Keratinocyte (primary cell): ENCODE measurements around the gene KRTAP22-2. TPM values are rescaled to one million over a fixed set of nuclear protein-coding genes. Genes with fewer than 3 reads are reported as not detected.

Experiments
- DNase-seq: peaks from one replicate; pipeline ENCODE4 v3.0.0-alpha.2; 2011; ENCODE audit warnings: low read depth, missing footprints, low spot score
- FAIRE-seq: peaks from 2 replicates; lab custom pipeline; 2011; peaks lifted over from hg19 to GRCh38; lab: Jason Lieb, UNC
- H2AFZ ChIP-seq: 2 replicates; pipeline ENCODE4 v1.6.0; 2012; ENCODE audit warnings: low read length, control low read depth, inconsistent platforms; ENCODE audit not compliant: control insufficient read depth
- H3K27ac ChIP-seq: 2 replicates; pipeline ENCODE4 v1.5.1; 2011; ENCODE audit warnings: low read length; ENCODE audit not compliant: control insufficient read depth, insufficient read depth
- H3K27me3 ChIP-seq: 3 replicates; pipeline ENCODE4 v1.6.0; 2011; ENCODE audit warnings: low read length; ENCODE audit not compliant: control insufficient read depth, insufficient read depth; ENCODE audit errors: extremely low read depth
- H3K36me3 ChIP-seq, 2 experiments: 2 replicates in 1 of 2; 3 replicates in 1 of 2; pipeline ENCODE4 v1.5.1; 2011; ENCODE audit warnings: low read length in 2 of 2, mild to moderate bottlenecking in 1 of 2; ENCODE audit not compliant: control insufficient read depth in 2 of 2, insufficient read depth in 2 of 2; ENCODE audit errors: extremely low read depth in 1 of 2
- H3K4me1 ChIP-seq: 3 replicates; pipeline ENCODE4 v1.5.1; 2011; ENCODE audit warnings: low read length; ENCODE audit not compliant: control insufficient read depth, insufficient read depth; ENCODE audit errors: extremely low read depth
- H3K4me2 ChIP-seq: 3 replicates; pipeline ENCODE4 v1.6.0; 2011; ENCODE audit warnings: low read depth, low read length; ENCODE audit not compliant: control insufficient read depth, insufficient read depth; ENCODE audit errors: extremely low read depth
- H3K4me3 ChIP-seq, 3 experiments: fragments of 200-600 bp in 1 of 3; sonication (generic) in 1 of 3; 2 replicates in 2 of 3; 3 replicates in 1 of 3; pipeline ENCODE4 v1.5.1; 2011 to 2016; ENCODE audit warnings: low read length in 3 of 3, mild to moderate bottlenecking in 3 of 3, control low read depth in 2 of 3, inconsistent platforms in 1 of 3, low read depth in 1 of 3, mixed read lengths in 1 of 3, mixed run types in 1 of 3, moderate library complexity in 1 of 3; ENCODE audit not compliant: control insufficient read depth in 2 of 3, insufficient read depth in 2 of 3; ENCODE audit errors: extremely low read depth in 1 of 3
- H3K79me2 ChIP-seq: 2 replicates; pipeline ENCODE4 v1.6.0; 2012; ENCODE audit warnings: low read length; ENCODE audit not compliant: control insufficient read depth, insufficient read depth
- H3K9ac ChIP-seq: 3 replicates; pipeline ENCODE4 v1.6.0; 2011; ENCODE audit warnings: low read length; ENCODE audit not compliant: control insufficient read depth, insufficient read depth; ENCODE audit errors: extremely low read depth
- H3K9me1 ChIP-seq: 3 replicates; pipeline ENCODE4 v1.6.0; 2011; ENCODE audit warnings: low read length; ENCODE audit not compliant: control insufficient read depth, insufficient read depth; ENCODE audit errors: extremely low read depth
- H3K9me3 ChIP-seq: 2 replicates; pipeline ENCODE4 v1.5.1; 2012; ENCODE audit warnings: low read depth, low read length; ENCODE audit not compliant: control insufficient read depth
- H4K20me1 ChIP-seq: 3 replicates; pipeline ENCODE4 v1.6.0; 2011; ENCODE audit warnings: low read length; ENCODE audit not compliant: control insufficient read depth, insufficient read depth; ENCODE audit errors: extremely low read depth
- EZH2 ChIP-seq: IDR thresholded peaks from one replicate; pipeline ENCODE4 v1.6.1; 2012; ENCODE audit warnings: inconsistent platforms, mild to moderate bottlenecking, low read length, moderate library complexity
- dilution Hi-C: fragments of 300-500 bp; cut with MboI; formaldehyde crosslinking; loops from one replicate; pipeline ENCODE4 v1.7.0; 2020; ENCODE audit warnings: low sequenced_read_pairs; ENCODE audit not compliant: extremely low pct_ligation_motif_present
- polyA plus RNA-seq, 5 experiments: library from polyadenylated mRNA; depleted of rRNA in 3 of 5; stranded (reverse) in 3 of 5; stranded (forward) in 1 of 5; unstranded in 1 of 5; fragments of >200 nt; gene quantifications; 1 replicate in 1 of 5; 2 replicates in 3 of 5; 3 replicates in 1 of 5; pipeline versions ENCODE4 v1.2.1 to v1.2.3, GENCODE V29; 2011 to 2012; ENCODE audit warnings: missing spikeins in 2 of 5, low read depth in 1 of 5, low replicate concordance in 1 of 5
- small RNA-seq, 3 experiments: library from RNA; depleted of rRNA; stranded (forward); fragments of <200 nt; gene quantifications; one replicate each; pipeline ENCODE3, GENCODE V24; 2012; ENCODE audit warnings: low read depth in 3 of 3, low replicate concordance in 1 of 3; ENCODE audit not compliant: insufficient read length in 3 of 3
- TF ChIP-seq, protein P1 (sequence below), 3 experiments: IDR thresholded peaks in 1 of 3; conservative IDR thresholded peaks in 1 of 3; optimal IDR thresholded peaks in 1 of 3; 2 replicates in 2 of 3; 3 replicates in 1 of 3; pipeline versions ENCODE3 to v1.5.1; 2011; ENCODE audit warnings: low read length in 3 of 3, mild to moderate bottlenecking in 3 of 3, moderate library complexity in 2 of 3, control low read depth in 1 of 3, inconsistent platforms in 1 of 3; ENCODE audit not compliant: insufficient read depth in 2 of 3; ENCODE audit errors: extremely low read depth in 1 of 3

The KRTAP22-2 gene
- polyA plus RNA-seq, 1 donor (not counting 4 experiments of a cell fraction or from before 2014, with no cell fraction given): not detected

DNA sequence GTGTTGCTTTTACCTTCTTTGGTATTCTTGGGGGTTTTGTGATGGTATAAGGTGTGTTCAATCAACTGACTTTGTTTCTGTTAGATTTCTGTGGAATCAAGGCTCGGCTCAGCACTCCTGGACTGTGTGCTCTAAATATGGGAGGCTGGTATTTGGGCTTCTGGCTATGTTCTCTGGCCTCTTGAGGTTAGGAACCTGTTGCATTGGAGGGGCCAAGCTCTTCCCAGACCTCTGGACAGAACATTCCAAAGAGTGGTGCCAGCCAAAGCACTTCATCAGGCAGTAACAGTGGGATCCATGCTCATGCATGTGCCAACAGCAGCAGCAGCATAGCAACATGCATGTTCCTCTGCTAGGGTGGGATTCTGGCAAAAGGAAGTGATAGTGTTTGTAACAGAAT lies 37.4 kb downstream of the KRTAP22-2 start:
- no peaks in the 10 kb centered on the region for H3K27me3 ChIP-seq
- no peaks in the 10 kb centered on the region for H3K4me1 ChIP-seq
- DNase-seq (no peak), FAIRE-seq (no peak)
- no peak overlapping the region for H3K4me2 ChIP-seq
- H3K27ac ChIP-seq: no peak overlapping the region
- H3K9ac ChIP-seq: no peak overlapping the region
- H4K20me1 ChIP-seq: no peaks in the 10 kb centered on the region
- H3K9me3 ChIP-seq: no peaks in the 10 kb centered on the region
- no peak overlapping the region for H2AFZ ChIP-seq
- no peaks in the 10 kb centered on the region for H3K36me3 ChIP-seq
- H3K79me2 ChIP-seq: no peaks in the 10 kb centered on the region
- TF ChIP-seq, protein P1, sequence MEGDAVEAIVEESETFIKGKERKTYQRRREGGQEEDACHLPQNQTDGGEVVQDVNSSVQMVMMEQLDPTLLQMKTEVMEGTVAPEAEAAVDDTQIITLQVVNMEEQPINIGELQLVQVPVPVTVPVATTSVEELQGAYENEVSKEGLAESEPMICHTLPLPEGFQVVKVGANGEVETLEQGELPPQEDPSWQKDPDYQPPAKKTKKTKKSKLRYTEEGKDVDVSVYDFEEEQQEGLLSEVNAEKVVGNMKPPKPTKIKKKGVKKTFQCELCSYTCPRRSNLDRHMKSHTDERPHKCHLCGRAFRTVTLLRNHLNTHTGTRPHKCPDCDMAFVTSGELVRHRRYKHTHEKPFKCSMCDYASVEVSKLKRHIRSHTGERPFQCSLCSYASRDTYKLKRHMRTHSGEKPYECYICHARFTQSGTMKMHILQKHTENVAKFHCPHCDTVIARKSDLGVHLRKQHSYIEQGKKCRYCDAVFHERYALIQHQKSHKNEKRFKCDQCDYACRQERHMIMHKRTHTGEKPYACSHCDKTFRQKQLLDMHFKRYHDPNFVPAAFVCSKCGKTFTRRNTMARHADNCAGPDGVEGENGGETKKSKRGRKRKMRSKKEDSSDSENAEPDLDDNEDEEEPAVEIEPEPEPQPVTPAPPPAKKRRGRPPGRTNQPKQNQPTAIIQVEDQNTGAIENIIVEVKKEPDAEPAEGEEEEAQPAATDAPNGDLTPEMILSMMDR (optimal IDR thresholded peaks at IDR 0.05 in 1 of 3, IDR thresholded peaks at IDR 0.05 in 1 of 3, conservative IDR thresholded peaks at IDR 0.05 in 1 of 3; ENCODE audit: extremely low read depth in 1 of 3, insufficient read depth in 2 of 3, low read length in 3 of 3): no peak
- no peak for TF ChIP-seq EZH2
- H3K9me1 ChIP-seq: no peaks in the 10 kb centered on the region
- dilution Hi-C loops: no loop called here
- H3K4me3 ChIP-seq: no peak overlapping the region

DNA sequence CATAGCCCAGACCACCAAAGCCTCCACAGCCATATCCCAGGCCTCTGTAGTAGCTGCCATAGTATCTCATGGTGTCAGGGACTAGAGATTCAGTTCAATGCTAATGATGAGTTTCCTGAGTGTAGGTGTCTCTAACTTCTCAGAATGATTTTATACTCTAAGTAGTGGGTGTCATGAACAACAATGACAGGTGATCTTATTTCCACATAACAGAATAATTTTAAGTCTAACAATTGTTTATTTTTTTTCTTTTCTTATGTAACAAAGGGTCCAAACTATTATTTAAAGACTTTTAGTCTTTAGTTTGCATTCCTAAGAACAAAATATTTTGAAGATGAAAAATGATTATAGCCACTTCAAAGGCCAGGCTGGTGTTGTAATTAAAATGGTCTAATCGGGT lies 48.4 kb downstream of the KRTAP22-2 start, which contains the start of gene KRTAP19-6:
Gene KRTAP19-6 (minus strand): TSS at position 101 of the 400 bp plus-strand sequence. CDS start 31 bp downstream, at position 70.
- H3K9ac ChIP-seq: no peak within 1 kb of the TSS
- H2AFZ ChIP-seq: no peak within 1 kb of the TSS
- H3K4me1 ChIP-seq: no peaks in the 10 kb centered on the region
- TF ChIP-seq, protein P1 (optimal IDR thresholded peaks at IDR 0.05 in 1 of 3, IDR thresholded peaks at IDR 0.05 in 1 of 3, conservative IDR thresholded peaks at IDR 0.05 in 1 of 3; ENCODE audit: extremely low read depth in 1 of 3, insufficient read depth in 2 of 3, low read length in 3 of 3): no peak
- TF ChIP-seq EZH2: no peak
- H3K4me2 ChIP-seq: no peak within 1 kb of the TSS
- no peaks in the 10 kb centered on the region for H3K9me1 ChIP-seq
- FAIRE-seq: no peak
- H3K27ac ChIP-seq: no peak within 1 kb of the TSS
- no peaks in the 10 kb centered on the region for H3K79me2 ChIP-seq
- no peak for DNase-seq
- H3K27me3 ChIP-seq: no peaks in the 10 kb centered on the region
- H3K36me3 ChIP-seq: no peaks in the 10 kb centered on the region
- no peaks in the 10 kb centered on the region for H4K20me1 ChIP-seq
- H3K4me3 ChIP-seq: no peak within 1 kb of the TSS
- H3K9me3 ChIP-seq: no peaks in the 10 kb centered on the region
- dilution Hi-C loops: no loop called here

Small RNA genes within 50 kb of the gene (small RNA-seq; reads per million reads assigned to genes)
- 0 reads per million in 3 experiments for gene KRTAP20-1
- 0 reads per million in 3 experiments for gene KRTAP20-4
- 0 reads per million in 3 experiments for gene KRTAP22-1
- gene KRTAP22-2: 0 reads per million in 3 experiments

Other genes starting within 250 kb of the KRTAP22-2 start
- gene KRTAP23-1, start 241.8 kb downstream of the KRTAP22-2 start, polyA plus RNA-seq: not detected in 3 replicates
- gene KRTAP13-2, start 218.1 kb downstream of the KRTAP22-2 start, polyA plus RNA-seq: not detected in 3 replicates
- gene KRTAP13-1, start 194.4 kb downstream of the KRTAP22-2 start, polyA plus RNA-seq: not detected in 3 replicates
- gene KRTAP13-3, start 164.5 kb downstream of the KRTAP22-2 start, polyA plus RNA-seq: not detected in 3 replicates
- not detected in 3 replicates for gene KRTAP13-4, start 160.2 kb downstream of the KRTAP22-2 start, polyA plus RNA-seq
- not detected in 3 replicates for gene KRTAP15-1, start 150.1 kb downstream of the KRTAP22-2 start, polyA plus RNA-seq
- gene KRTAP19-1, start 110.0 kb downstream of the KRTAP22-2 start, polyA plus RNA-seq: 0.44 to 0.72 TPM in 2 of 3 replicates, not detected in the other
- not detected in 3 replicates for gene KRTAP19-2, start 103.0 kb downstream of the KRTAP22-2 start, polyA plus RNA-seq
- not detected in 3 replicates for gene KRTAP19-3, start 98.4 kb downstream of the KRTAP22-2 start, polyA plus RNA-seq
- not detected in 3 replicates for gene KRTAP19-4, start 93.2 kb downstream of the KRTAP22-2 start, polyA plus RNA-seq
- gene KRTAP19-5, start 88.3 kb downstream of the KRTAP22-2 start, polyA plus RNA-seq: not detected in 3 replicates
- not detected in 3 replicates for gene KRTAP19-6, start 48.5 kb downstream of the KRTAP22-2 start, polyA plus RNA-seq
- gene KRTAP19-7, start 29.1 kb downstream of the KRTAP22-2 start, polyA plus RNA-seq: not detected in 3 replicates
- not detected in 3 replicates for gene KRTAP6-3, start 2.0 kb upstream of the KRTAP22-2 start, polyA plus RNA-seq
- gene KRTAP6-2, start 8.5 kb upstream of the KRTAP22-2 start, polyA plus RNA-seq: not detected in 3 replicates
- gene KRTAP22-1, start 10.7 kb upstream of the KRTAP22-2 start, polyA plus RNA-seq: not detected in 3 replicates
- gene KRTAP6-1, start 23.5 kb upstream of the KRTAP22-2 start, polyA plus RNA-seq: not detected in 3 replicates
- gene KRTAP20-1, start 26.0 kb upstream of the KRTAP22-2 start, polyA plus RNA-seq: not detected in 3 replicates
- gene KRTAP20-4, start 30.2 kb upstream of the KRTAP22-2 start, polyA plus RNA-seq: not detected in 3 replicates
- gene KRTAP20-2, start 44.8 kb upstream of the KRTAP22-2 start, polyA plus RNA-seq: not detected in 3 replicates
- gene KRTAP20-3, start 52.5 kb upstream of the KRTAP22-2 start, polyA plus RNA-seq: not detected in 3 replicates
- not detected in 3 replicates for gene KRTAP21-3, start 128.4 kb upstream of the KRTAP22-2 start, polyA plus RNA-seq
- gene KRTAP21-2, start 156.9 kb upstream of the KRTAP22-2 start, polyA plus RNA-seq: not detected in 3 replicates
- gene KRTAP21-1, start 165.0 kb upstream of the KRTAP22-2 start, polyA plus RNA-seq: not detected in 3 replicates
- gene KRTAP8-1, start 222.9 kb upstream of the KRTAP22-2 start, polyA plus RNA-seq: not detected in 3 replicates
- not detected in 3 replicates for gene KRTAP7-1, start 239.4 kb upstream of the KRTAP22-2 start, polyA plus RNA-seq